Germinal center (tissue), 1 donor: ENCODE data around the gene PSD.

Experiments
- DNase-seq: peaks from one replicate; pipeline ENCODE4 v3.0.0; 2012; ENCODE audit warnings: mixed read lengths, low spot score

Gene PSD

DNA sequence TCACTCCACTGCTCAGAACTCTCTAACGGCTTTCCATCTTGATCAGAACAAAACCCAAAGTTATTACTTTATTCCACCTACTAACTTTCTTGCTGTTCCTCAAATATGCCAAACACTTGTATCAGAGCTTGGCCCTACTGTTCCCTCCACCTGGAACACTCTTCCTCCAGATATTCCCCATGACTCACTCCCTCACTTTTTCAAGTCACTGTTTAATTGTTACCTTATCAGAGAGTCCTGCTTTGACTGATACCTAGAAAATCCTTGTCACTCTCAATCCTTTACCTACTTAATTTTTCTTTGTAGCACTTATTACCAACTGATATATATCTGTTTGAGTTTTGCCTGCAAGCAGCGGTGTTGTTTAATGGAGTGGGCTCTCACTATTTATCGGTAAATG is 28.7 kb downstream of the PSD start:
- no peak for DNase-seq

GRCh38 chr10:102384606-102385429 is 33.8 kb downstream of the PSD start:
- no peak for DNase-seq

DNA sequence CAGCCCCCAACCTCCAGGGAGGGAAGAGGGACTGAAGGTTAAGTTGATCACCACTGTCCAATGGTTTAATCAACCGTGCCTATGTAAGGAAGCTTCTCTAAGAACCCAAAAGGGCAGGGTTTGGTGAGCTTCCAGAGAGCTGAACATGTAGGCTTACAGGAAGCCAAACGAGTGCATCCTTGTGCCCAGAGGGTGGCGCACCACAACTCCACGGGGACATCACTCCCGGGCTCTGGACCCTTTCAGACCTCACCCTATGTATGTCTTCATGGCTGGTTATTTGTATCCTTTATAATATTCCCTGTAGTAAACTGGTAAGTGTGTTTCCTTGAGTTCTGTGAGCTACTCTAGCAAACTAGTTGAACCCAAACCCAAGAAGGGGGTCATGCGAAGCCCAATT is 34.5 kb downstream of the PSD start:
- no peak for DNase-seq

DNA sequence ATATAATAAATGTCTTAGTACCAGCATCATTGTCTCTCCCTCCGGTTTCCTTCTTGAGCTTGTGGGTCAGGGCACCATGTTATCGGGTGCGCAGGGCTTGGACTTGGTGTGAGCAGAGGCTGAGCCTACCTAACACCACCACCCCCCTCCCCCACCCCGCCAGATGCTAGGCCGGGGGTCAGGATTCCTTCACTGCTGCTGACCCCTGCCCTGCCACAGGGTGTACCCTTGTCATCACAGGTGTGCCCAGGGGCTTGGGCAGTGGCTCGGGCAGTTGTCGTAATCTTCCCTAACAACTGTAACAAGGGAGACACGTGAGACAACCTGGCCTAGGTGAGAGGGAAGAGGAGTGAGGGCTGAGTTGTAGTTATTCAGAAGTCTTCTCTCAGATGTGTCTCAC is 35.7 kb downstream of the PSD start:
- no peak for DNase-seq

DNA sequence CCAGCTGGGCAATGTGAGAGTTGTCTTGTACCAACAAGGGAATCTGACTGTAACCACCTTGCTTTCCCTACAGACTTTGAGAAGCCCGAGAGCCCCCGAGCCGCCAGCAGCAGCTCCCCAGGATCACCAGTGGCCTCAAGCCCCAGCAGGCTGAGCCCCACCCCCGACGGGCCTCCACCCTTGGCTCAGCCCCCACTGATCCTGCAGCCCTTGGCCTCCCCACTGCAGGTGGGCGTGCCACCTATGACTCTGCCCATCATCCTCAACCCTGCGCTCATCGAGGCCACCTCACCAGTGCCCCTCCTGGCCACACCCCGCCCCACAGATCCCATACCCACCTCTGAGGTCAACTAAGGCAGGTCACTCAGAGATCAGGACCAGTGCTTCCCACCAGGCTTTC is 36.6 kb downstream of the PSD start:
- DNase-seq: no peak

DNA sequence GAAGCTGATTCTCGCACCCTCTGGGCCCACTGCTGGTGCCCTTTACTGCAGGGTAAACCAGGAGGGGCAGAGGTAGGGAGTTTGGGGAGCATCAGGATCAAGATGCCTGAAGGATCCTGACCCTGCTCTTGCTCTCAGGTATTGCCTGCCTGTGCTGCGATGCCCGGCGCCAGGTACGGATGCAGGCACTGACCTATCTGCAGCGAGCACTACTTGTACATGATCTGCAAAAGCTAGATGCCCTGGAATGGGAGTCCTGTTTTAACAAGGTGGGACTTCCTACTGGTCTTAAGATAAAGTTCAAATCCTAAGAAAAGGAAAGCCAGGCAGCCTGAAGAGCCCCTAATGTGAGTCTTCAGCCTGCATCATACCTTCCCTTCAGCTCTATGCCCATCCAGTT is 39.2 kb downstream of the PSD start:
- no peak for DNase-seq

DNA sequence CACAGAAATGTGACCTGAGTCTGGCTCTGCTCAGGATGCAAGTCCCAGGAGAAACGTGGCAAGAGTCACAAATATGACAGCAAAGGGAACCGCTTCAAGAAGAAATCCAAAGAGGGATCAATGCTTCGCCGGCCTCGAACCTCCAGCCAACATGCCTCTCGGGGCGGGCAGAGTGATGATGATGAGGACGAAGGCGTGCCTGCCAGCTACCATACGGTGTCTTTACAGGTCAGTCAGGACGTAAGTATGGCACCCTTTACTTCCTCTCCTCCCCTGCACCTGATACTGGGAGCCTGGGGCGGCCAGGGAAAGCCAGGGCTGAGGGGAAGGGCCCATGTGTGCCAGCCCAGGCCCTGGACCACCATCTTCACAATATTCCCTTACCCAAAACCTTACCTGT is 41.7 kb downstream of the PSD start:
- no peak for DNase-seq

DNA sequence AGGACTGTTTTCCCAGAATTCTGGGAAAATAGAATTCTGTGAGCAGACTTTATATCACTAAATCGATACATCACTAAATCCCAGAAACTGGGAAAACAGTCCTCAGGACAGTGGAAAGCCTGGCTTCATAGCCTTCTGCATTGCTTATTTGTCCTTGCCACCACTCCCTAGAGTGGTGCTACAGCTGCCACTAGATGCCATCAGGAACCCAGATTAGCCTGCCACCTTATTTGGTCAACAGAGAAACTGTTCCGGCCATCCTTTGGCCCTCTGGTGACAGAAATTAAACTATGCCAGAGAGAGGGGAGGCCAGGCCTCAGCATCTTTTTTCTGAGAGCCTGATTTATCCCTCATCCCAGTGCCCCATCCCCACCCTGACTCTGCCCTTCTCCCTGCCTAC is 42.7 kb downstream of the PSD start:
- no peak for DNase-seq

DNA sequence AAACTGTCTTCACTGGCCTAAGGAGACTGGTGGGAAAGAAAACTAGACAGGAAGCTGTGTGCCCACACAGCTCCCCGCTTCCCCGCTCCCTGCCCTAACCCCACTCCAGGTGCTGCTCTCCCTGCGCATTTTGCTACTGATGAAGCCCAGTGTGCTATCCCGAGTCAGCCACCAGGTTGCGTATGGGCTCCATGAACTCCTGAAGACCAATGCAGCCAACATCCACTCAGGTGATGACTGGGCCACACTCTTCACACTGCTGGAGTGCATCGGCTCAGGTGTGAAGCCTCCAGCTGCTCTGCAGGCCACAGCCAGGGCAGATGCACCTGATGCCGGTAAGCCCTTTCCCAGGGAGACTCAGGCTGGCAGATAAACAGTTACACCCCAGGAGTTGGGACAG is 43.3 kb downstream of the PSD start:
- no peak for DNase-seq

DNA sequence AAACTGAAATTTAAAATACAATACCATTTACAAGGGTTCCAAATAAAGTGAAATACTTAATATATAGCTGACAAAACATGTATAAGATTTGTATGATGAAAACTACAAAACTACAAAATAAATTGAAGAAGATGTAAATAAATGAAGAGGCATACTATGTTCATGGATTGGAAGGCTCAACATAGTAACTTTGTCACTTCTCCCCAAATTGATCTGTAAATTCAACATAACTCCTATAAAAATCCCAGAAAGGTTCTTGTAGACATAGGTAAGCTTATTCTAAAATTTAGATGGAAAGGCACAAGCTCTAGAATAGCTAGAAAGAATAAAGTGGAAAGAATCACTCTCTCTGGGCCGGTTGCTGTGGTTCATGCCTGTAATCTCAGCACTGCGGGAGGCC is 47.3 kb downstream of the PSD start:
- no peak for DNase-seq

DNA sequence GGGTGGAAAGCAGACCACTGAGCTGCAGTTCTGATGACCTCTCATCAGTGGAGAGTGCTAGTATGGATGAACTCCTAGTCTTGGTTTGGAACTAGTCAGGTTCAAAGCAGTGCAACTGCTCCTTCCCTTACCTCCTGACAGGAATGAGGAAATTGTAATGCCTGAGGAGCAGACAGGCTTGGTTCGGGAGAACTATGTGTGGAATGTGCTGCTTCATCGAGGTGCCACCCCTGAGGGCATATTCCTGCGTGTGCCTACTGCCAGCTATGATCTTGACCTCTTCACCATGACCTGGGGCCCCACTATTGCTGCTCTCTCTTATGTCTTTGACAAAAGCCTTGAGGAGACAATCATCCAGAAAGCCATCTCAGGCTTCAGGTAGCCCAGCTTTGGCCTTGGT is 50.5 kb downstream of the PSD start:
- DNase-seq: no peak

- DNase-seq: no peak
These were observed 51.1 kb downstream of the PSD start for GRCh38 chr10:102367441-102367840.

DNA sequence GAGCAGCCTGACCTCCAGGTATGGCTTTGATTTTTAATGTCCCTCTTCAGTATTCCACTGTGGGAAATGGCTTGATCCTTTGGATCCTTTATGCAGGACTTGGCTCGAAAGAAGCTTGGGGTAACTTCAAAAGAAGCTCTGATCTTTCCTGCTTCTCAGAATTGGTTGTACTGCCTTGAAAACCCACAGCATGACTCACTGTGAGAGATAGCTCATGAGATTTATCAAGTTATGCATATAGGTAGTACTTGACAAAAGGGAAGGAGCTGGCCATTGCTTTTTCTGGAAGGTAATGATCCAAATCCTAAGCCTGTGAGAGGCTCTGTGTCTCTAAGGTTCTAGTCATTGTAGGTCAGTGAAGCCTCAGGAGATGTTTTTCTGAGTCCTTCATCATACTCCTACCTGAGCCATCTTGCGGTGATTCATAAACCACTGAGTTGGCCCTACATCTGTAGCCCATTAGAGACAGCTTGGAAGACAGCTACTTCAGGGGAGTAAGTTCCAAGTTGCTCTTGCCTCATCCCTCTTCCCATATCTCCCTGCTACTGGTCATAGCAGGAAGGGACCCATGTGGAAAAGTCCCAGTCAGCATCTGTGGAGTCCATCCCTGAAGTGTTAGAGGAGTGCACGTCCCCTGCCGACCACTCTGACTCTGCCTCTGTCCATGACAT is 59.7 kb downstream of the PSD start:
- DNase-seq: no peak

DNA sequence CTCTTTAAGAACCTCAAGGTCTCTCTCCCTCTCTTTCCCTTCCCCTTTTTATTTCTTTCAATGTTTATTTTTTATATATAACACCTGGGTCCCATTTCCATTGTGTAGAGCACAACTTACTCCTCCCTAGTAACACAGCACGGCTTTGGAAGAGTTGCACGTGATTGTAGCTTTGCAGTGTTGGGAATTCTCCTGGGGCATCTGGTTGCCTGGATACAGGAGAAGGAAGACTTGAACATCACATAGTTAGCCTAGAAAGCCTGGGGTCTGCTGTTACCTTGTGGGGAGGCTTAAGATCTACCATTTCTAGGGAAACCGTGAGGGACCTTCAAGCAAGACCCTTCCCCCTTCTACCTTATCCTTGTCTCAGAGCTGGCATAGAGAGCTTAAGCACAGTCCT is 64.1 kb downstream of the PSD start:
- no peak for DNase-seq
